NT2/D1 (cell line): ENCODE results near the gene CDH4.

Experiments
- DNase-seq: peaks from one replicate; pipeline ENCODE4 v3.0.0-alpha.2; 2011; ENCODE audit warnings: low read depth, low spot score
- H3K27me3 ChIP-seq: 2 replicates; pipeline ENCODE4 v1.6.0; 2011; ENCODE audit warnings: mild to moderate bottlenecking; ENCODE audit not compliant: insufficient read length, insufficient read depth
- H3K36me3 ChIP-seq: 2 replicates; pipeline ENCODE4 v1.6.1; 2011; ENCODE audit warnings: mild to moderate bottlenecking, low read length, mixed read lengths; ENCODE audit not compliant: insufficient read depth, insufficient read length
- H3K4me1 ChIP-seq: 2 replicates; pipeline ENCODE4 v1.5.1; 2011; ENCODE audit not compliant: insufficient read depth, insufficient read length
- H3K4me3 ChIP-seq: 2 replicates; pipeline ENCODE4 v1.5.1; 2011; ENCODE audit warnings: low read depth; ENCODE audit not compliant: insufficient read length
- H3K9ac ChIP-seq: 2 replicates; pipeline ENCODE4 v1.6.0; 2011; ENCODE audit warnings: low read depth; ENCODE audit not compliant: insufficient read length
- H3K9me3 ChIP-seq: 2 replicates; pipeline ENCODE4 v1.5.1; 2011; ENCODE audit warnings: mild to moderate bottlenecking, low read length; ENCODE audit not compliant: insufficient read depth
- SUZ12 ChIP-seq: IDR thresholded peaks from 2 replicates; pipeline ENCODE4 v1.6.1; 2011; ENCODE audit not compliant: insufficient read length, insufficient read depth; ENCODE audit errors: extremely low read depth
- YY1 ChIP-seq: IDR thresholded peaks from 2 replicates; pipeline ENCODE4 v1.6.1; 2011; ENCODE audit not compliant: insufficient read length, insufficient read depth
- ZNF274 ChIP-seq: IDR thresholded peaks from 2 replicates; pipeline ENCODE4 v1.6.1; 2011; ENCODE audit warnings: mild to moderate bottlenecking, low read depth, low read length

The CDH4 gene

DNA sequence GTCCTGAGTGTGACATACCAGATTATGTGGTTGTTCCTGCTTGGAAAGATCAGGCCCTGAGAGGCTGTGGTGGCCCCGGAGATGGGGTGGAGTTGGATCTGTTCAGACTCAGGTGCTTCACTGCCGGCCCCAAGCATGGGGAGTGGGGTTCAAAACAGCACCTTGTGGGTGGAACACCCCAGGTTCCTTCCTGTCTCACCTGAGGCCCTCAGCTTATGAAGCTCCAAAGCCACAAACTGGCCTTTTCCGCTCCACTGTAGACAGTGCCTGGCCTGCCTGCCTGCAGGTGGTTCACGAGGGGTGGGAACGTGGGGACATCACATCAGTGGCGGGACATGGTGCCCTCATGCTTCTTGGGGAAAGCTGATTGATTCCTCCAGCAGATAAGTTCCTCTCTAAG, 667.2 kb downstream of the CDH4 start:
- H3K27me3 ChIP-seq, result peaks cover 32% of the 10 kb centered on the region
- no peak for TF ChIP-seq ZNF274
- no peak for TF ChIP-seq YY1
- no peak for TF ChIP-seq SUZ12
- peaks cover 1% of the 10 kb centered on the region for H3K4me1 ChIP-seq
- no peaks in the 10 kb centered on the region for H3K36me3 ChIP-seq
- H3K9me3 ChIP-seq, result peaks cover 12% of the 10 kb centered on the region; the same call in 1 of the 2 replicates
- no peak overlapping the region for H3K4me3 ChIP-seq
- H3K9ac ChIP-seq, result no peak overlapping the region
- DNase-seq, result no peak

DNA sequence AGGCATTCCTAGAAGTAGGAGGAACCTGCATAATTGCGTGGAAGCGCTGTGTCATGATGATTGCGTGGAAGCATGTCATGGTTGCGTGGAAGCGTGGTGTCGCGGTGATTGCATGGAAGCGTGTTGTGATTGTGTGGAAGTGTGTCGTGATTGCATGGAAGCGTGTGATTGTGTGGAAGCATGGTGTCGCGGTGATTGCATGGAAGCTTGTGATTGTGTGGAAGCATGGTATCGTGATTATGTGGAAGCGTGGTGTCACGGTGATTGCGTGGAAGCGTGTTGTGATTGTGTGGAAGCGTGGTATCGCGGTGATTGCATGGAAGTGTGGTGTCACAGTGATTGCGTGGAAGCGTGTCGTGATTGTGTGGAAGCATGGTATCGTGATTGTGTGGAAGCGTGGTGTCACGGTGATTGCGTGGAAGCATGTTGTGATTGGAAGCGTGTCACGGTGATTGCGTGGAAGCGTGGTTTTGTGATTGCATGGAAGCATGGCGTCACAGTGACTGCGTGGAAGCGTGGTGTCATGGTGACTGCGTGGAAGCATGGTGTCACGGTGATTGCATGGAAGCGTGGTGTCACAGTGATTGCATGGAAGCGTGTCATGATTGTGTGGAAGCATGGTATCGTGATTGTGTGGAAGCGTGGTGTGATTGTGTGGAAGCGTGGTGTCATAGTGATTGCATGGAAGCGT, 667.8 kb downstream of the CDH4 start:
- Histone ChIP-seq H3K4me3 (no peak overlapping the region), H3K9ac (no peak overlapping the region), H3K9me3 (peaks cover 12% of the 10 kb centered on the region; the same call in 1 of the 2 replicates), H3K36me3 (no peaks in the 10 kb centered on the region), H3K27me3 (peaks cover 27% of the 10 kb centered on the region), H3K4me1 (peaks cover 1% of the 10 kb centered on the region)
- no peak for DNase-seq
- TF ChIP-seq YY1 (no peak), SUZ12 (no peak), ZNF274 (no peak)

DNA sequence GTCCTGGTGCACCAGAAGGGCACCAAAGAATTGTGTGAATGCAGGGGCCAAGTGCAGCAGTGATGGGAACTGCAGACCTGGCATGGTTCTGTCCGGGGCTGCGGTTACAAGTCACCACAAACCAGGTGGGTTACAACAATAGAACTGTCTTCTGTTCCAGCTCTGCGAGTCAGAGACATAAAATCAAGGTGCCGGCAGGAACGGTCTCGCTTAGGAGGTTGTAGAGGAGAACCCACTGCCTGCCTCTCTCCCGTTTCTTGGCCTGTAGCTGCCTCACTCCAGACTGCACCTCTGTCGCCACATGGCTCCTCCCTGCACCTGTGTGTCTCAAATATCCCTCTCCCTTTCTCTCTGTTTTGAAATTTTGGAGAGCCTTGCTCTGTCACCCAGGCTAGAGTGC, 670.4 kb downstream of the CDH4 start:
- H3K4me1 ChIP-seq, result peaks cover 1% of the 10 kb centered on the region
- TF ChIP-seq YY1 (no peak), ZNF274 (no peak), SUZ12 (no peak)
- H3K9me3 ChIP-seq, result peaks cover 12% of the 10 kb centered on the region; the same call in 1 of the 2 replicates
- H3K4me3 ChIP-seq, result no peak overlapping the region
- H3K36me3 ChIP-seq, result no peaks in the 10 kb centered on the region
- peaks cover 8% of the 10 kb centered on the region for H3K27me3 ChIP-seq
- no peak for DNase-seq
- no peak overlapping the region for H3K9ac ChIP-seq

DNA sequence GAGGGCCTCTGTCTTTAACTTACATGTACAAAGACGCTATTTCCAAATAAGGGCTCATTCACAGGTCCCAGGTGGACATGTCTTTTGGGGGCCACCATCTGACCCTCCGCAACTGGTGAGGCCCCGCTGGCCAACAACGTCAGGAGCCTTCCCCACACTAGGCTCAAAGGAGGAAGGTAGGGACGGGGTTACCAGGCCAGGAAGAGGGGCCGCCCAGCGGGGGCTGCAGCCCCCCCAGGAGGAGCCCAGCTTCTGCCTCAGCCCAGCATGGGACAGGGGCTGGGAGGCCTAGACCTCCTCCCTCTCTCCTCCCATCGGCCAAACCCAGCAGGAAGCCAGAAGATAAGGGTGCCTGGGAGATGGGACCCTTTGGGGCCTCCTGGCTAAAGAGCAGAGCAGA, 670.9 kb downstream of the CDH4 start:
- no peak for TF ChIP-seq ZNF274
- TF ChIP-seq YY1, result no peak
- no peak for TF ChIP-seq SUZ12
- no peak overlapping the region for H3K4me3 ChIP-seq
- H3K27me3 ChIP-seq, result peaks cover 6% of the 10 kb centered on the region
- H3K4me1 ChIP-seq, result peaks cover 1% of the 10 kb centered on the region
- peaks cover 12% of the 10 kb centered on the region; the same call in 1 of the 2 replicates for H3K9me3 ChIP-seq
- no peak overlapping the region for H3K9ac ChIP-seq
- no peak for DNase-seq
- H3K36me3 ChIP-seq, result no peaks in the 10 kb centered on the region

DNA sequence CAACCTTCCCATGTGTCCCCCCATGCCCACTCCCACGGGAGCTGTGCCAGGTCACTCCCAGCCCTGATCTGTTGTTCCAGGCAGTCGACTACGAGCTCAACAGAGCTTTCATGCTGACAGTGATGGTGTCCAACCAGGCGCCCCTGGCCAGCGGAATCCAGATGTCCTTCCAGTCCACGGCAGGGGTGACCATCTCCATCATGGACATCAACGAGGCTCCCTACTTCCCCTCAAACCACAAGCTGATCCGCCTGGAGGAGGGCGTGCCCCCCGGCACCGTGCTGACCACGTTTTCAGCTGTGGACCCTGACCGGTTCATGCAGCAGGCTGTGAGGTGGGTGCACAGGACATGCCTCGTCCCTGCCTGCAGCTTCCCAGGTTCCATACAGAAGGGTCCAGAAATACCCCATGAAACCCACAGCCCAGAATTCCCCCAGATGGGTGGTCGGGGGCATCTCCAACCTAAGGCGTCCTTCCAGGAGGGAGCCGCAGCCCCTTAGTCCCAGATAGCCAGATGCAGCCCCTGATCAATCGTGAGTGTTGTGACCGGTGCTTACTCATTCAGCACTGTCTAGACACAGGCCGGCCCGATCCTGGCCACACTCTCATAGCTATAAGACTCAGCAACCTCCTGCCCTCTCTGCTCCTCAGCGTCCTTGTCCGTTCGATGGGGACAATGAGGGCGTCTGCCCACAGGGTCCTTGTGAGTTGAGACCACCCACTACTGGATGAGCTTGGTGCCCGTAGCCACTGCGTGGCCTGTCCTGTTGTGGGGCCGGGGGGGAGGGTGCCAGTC, 671.5 kb downstream of the CDH4 start:
- Histone ChIP-seq H3K4me1 (peaks cover 1% of the 10 kb centered on the region), H3K4me3 (no peak overlapping the region), H3K36me3 (no peaks in the 10 kb centered on the region), H3K9me3 (peaks cover 12% of the 10 kb centered on the region; the same call in 1 of the 2 replicates), H3K27me3 (peaks cover 6% of the 10 kb centered on the region), H3K9ac (no peak overlapping the region)
- no peak for DNase-seq
- TF ChIP-seq SUZ12 (no peak), YY1 (no peak), ZNF274 (no peak)

DNA sequence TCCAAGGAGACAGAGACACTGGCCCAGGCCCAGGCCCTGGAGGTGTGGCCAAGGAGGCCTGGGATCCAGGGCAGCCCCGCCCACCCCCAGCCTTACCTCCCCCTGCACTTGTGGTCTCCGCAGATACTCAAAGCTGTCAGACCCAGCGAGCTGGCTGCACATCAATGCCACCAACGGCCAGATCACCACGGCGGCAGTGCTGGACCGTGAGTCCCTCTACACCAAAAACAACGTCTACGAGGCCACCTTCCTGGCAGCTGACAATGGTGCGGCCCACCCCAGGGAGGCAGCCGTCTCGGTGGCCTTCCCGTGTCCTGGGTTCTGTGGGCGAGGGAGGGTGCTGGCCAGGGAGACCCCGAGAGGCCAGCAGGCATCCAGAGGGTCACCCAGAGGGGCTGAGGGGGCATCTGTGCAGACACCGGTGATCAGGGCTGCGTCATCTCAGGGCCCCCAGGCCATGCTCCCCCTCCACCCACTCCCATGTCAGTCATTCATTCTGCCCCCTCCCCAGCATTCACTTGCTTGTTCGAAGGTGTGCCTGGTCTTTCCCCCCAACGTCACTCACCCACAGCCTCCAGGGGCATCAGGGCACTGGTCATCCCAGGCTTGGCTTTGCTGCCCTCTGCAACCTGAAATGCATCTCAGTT, 672.3 kb downstream of the CDH4 start:
- H3K36me3 ChIP-seq, result no peaks in the 10 kb centered on the region
- no peak for DNase-seq
- H3K4me3 ChIP-seq, result no peak overlapping the region
- H3K9ac ChIP-seq, result no peak overlapping the region
- H3K9me3 ChIP-seq, result peaks cover 12% of the 10 kb centered on the region; the same call in 1 of the 2 replicates
- H3K27me3 ChIP-seq, result peaks cover 6% of the 10 kb centered on the region
- TF ChIP-seq YY1 (no peak), ZNF274 (no peak), SUZ12 (no peak)
- peaks cover 1% of the 10 kb centered on the region for H3K4me1 ChIP-seq
